ENCODE measurements around the gene TPRG1.

TPRG1 gene

GRCh38 chr3:189311521-189311920 lies 139.8 kb downstream of the TPRG1 start:
- Mint-ChIP-seq H3K27me3 (ENCODE audit: low read depth, poor library complexity) (no peaks in the 10 kb centered on the region), H3K4me3 (no peak overlapping the region)
- no peak for DNase-seq

GRCh38 chr3:189312866-189313265 lies 141.1 kb downstream of the TPRG1 start:
- no peaks in the 10 kb centered on the region for H3K9me3 Mint-ChIP-seq
- H3K4me1 Mint-ChIP-seq: peaks cover 31% of the 10 kb centered on the region
- TF ChIP-seq CTCF (IDR thresholded peaks at IDR 0.05): no peak
- no peaks in the 10 kb centered on the region for H3K36me3 Mint-ChIP-seq (ENCODE audit: low read depth)
- no peak overlapping the region for H3K4me3 Mint-ChIP-seq
- no peak for DNase-seq
- H3K27ac Mint-ChIP-seq: no peak overlapping the region
- no peaks in the 10 kb centered on the region for H3K27me3 Mint-ChIP-seq (ENCODE audit: low read depth, poor library complexity)

More at GRCh38 chr3:189311521-189311920, 139.8 kb downstream of the TPRG1 start:
- no peaks in the 10 kb centered on the region for H3K36me3 Mint-ChIP-seq (ENCODE audit: low read depth)
- no peak overlapping the region for H3K27ac Mint-ChIP-seq
- TF ChIP-seq CTCF (IDR thresholded peaks at IDR 0.05): no peak
- peaks cover 25% of the 10 kb centered on the region for H3K4me1 Mint-ChIP-seq
- no peaks in the 10 kb centered on the region for H3K9me3 Mint-ChIP-seq

- no peak for DNase-seq
- no peak overlapping the region for H3K4me3 Mint-ChIP-seq
- peaks cover 20% of the 10 kb centered on the region for H3K4me1 Mint-ChIP-seq
- peak overlapping the region; percentile 23 for H3K27ac Mint-ChIP-seq
- H3K27me3 Mint-ChIP-seq (ENCODE audit: low read depth, poor library complexity): no peaks in the 10 kb centered on the region
- H3K36me3 Mint-ChIP-seq (ENCODE audit: low read depth): no peaks in the 10 kb centered on the region
- TF ChIP-seq CTCF (IDR thresholded peaks at IDR 0.05): no peak
- no peaks in the 10 kb centered on the region for H3K9me3 Mint-ChIP-seq
Measured at GRCh38 chr3:189316296-189317019, 144.7 kb downstream of the TPRG1 start.

- no peak for TF ChIP-seq CTCF (IDR thresholded peaks at IDR 0.05)
- Mint-ChIP-seq H3K9me3 (no peaks in the 10 kb centered on the region), H3K4me3 (no peak overlapping the region), H3K27me3 (ENCODE audit: low read depth, poor library complexity) (no peaks in the 10 kb centered on the region), H3K4me1 (peaks cover 22% of the 10 kb centered on the region), H3K36me3 (ENCODE audit: low read depth) (no peaks in the 10 kb centered on the region), H3K27ac (no peak overlapping the region)
- DNase-seq: no peak
Measured at GRCh38 chr3:189317911-189318310, 146.1 kb downstream of the TPRG1 start.

- H3K4me3 Mint-ChIP-seq: no peak overlapping the region
- no peaks in the 10 kb centered on the region for H3K27me3 Mint-ChIP-seq (ENCODE audit: low read depth, poor library complexity)
- H3K9me3 Mint-ChIP-seq: no peaks in the 10 kb centered on the region
- H3K4me1 Mint-ChIP-seq: peaks cover 37% of the 10 kb centered on the region
- no peak for TF ChIP-seq CTCF (IDR thresholded peaks at IDR 0.05)
- no peak for DNase-seq
- H3K36me3 Mint-ChIP-seq (ENCODE audit: low read depth): no peaks in the 10 kb centered on the region
- no peak overlapping the region for H3K27ac Mint-ChIP-seq
Measured at GRCh38 chr3:189320511-189320910, 148.7 kb downstream of the TPRG1 start.

GRCh38 chr3:189322339-189322738 lies 150.6 kb downstream of the TPRG1 start:
- TF ChIP-seq CTCF (IDR thresholded peaks at IDR 0.05): no peak
- Mint-ChIP-seq H3K36me3 (ENCODE audit: low read depth) (no peaks in the 10 kb centered on the region), H3K4me3 (no peak overlapping the region), H3K27ac (no peak overlapping the region), H3K4me1 (peaks cover 23% of the 10 kb centered on the region), H3K9me3 (no peaks in the 10 kb centered on the region), H3K27me3 (ENCODE audit: low read depth, poor library complexity) (no peaks in the 10 kb centered on the region)
- no peak for DNase-seq
